ENCODE measurements around the gene CYTH4.
"Not testable (repeated sequence)": the region's sequence is repeated elsewhere in the genome, so short reads cannot be mapped to it uniquely, and the experiment has no call there.

The CYTH4 gene

DNA sequence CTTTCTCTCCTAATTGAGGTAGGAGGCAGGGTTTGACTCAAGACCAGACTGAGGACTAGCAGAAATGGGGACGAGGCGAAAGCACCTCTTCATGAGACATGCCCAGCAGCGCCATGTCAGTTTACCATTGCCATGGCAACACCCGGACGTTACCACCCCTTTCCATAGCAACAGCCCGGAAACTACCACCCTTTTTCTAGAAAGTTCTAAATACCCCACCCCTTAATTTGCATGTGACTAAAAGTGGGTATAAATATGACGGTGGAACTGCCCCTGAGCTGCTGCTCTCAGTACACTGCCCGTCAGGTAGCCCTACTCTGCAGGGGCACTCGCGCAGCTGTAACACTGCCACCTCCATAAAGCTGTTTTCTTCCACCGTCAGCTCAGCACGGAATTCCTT lies 32.3 kb upstream of the CYTH4 start:
- DNase-seq = no peak

- DNase-seq = not testable (repeated sequence)
Measured at GRCh38 chr22:37251836-37252235, 30.5 kb upstream of the CYTH4 start.

GRCh38 chr22:37253126-37253660 lies 29.1 kb upstream of the CYTH4 start:
- DNase-seq = no peak

DNA sequence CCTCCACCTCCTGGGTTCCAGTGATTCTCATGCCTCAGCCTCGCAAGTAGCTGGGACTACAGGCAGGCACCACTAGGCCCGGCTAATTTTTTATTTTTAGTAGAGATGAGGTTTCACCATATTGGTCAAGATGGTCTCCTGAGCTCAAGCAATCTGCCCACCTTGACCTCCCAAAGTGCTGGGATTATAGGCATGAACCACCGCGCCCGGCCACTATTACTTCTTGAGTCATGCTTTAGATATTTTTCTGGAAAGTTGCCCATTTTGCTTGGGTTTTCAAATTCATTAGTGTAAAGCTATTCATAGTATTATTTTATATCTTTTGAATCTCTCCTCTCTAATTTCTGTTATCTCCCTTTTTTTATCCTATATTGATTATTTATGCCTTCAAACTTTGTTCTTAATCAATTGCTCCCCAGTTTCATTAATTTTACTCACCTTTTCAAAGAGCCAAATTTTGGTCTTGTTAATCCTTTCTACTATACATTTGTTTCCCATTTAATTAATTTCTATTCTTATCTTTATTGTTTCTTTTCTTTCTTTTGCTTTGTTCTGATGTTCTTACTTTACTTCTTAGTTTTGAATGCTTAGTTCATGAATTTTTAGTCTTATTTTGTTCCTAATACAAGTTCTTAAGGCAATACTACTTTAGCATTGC lies 28.0 kb upstream of the CYTH4 start:
- DNase-seq = no peak

GRCh38 chr22:37254867-37255233 lies 27.5 kb upstream of the CYTH4 start:
- DNase-seq = no peak

DNA sequence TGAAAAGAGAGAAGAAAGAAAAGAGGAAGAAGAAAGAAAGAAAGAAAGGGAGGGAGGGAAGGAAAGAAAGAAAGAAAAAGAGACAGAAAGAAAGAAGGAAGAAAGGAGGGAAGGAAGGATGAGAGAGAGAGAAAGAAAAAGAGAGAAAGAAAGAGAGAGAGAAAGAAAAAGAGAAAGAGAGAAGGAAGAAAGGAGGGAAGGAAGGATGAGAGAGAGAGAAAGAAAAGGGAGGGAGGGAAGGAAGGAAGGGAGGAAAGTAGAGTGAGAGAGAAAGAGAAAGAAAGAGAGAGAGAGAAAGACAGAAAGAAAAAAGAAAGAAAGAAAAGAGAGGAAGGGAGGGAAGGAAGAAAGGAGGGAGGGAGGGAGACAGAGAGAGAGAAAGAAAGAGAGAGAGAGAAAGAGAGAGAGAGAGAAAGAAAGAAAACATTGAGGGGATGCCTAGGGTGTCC lies 26.7 kb upstream of the CYTH4 start:
- DNase-seq = no peak

GRCh38 chr22:37256075-37256726 lies 26.1 kb upstream of the CYTH4 start:
- no peak for DNase-seq

- DNase-seq = no peak
Measured at GRCh38 chr22:37258005-37258752, 24.1 kb upstream of the CYTH4 start.

DNA sequence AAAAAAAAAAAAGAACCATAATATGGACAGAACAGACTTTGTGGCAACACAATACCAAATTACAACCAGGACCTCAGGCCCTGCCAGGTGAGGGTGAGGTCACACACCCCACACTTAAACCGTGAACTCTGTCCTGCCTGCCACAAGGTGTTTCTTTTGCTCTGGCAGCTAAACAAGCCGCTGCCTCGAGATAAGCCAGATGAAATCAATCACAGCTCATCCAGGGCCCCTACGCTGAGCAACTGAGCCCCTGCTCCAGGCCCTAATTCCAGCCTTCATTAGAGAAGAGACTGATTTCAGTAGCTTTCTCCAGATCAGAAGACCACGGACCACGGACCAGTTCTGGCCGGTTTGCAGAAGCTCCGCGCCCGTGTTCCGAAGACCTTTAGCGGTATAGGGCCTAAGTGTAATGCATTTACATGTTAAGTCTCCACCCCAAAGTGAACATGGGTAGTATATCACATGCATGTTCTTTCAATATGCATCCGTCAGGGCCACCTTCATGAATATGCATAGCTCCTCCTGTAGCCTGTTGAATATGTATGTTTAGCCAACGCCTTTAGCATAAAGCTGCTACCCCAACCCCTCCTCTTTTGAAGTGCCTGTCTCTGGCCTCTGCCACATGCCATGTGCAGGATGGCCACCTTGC lies 23.4 kb upstream of the CYTH4 start:
- no peak for DNase-seq

DNA sequence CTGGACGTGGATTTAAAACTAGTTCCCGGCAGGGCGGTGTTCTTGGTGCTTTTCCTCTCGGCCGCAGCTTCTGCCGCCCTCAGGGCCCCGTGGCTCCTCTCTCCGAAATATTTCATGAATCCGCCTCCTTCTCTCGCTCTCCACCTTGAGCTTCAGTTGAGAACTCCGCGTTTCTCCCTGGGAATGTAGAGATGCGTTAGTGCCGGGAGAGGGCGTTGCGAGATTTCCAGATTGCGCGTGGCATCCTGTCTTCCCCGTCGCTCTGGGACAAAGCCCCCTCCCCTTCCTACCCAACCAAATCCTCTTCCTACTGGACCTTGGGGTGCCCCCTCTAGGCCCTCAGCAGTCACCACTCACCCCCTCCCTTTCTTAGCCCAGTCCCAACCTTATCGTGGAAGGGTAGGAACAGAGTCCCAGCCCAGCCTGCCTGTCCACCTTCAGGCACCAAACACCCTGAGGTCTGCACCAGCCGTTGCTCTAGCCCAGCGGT lies 22.7 kb upstream of the CYTH4 start:
- no peak for DNase-seq

- DNase-seq = no peak
Measured at GRCh38 chr22:37260155-37260795, 22.0 kb upstream of the CYTH4 start.

- DNase-seq = no peak
Measured at GRCh38 chr22:37260901-37261336, 21.4 kb upstream of the CYTH4 start.

- DNase-seq = no peak
Measured at GRCh38 chr22:37262346-37262745, 20.0 kb upstream of the CYTH4 start.

- DNase-seq = no peak
Measured at GRCh38 chr22:37263966-37264887, 18.1 kb upstream of the CYTH4 start.

GRCh38 chr22:37266581-37267134 lies 15.7 kb upstream of the CYTH4 start:
- DNase-seq = no peak

- DNase-seq = no peak
Measured at GRCh38 chr22:37267135-37267587, 15.1 kb upstream of the CYTH4 start.

DNA sequence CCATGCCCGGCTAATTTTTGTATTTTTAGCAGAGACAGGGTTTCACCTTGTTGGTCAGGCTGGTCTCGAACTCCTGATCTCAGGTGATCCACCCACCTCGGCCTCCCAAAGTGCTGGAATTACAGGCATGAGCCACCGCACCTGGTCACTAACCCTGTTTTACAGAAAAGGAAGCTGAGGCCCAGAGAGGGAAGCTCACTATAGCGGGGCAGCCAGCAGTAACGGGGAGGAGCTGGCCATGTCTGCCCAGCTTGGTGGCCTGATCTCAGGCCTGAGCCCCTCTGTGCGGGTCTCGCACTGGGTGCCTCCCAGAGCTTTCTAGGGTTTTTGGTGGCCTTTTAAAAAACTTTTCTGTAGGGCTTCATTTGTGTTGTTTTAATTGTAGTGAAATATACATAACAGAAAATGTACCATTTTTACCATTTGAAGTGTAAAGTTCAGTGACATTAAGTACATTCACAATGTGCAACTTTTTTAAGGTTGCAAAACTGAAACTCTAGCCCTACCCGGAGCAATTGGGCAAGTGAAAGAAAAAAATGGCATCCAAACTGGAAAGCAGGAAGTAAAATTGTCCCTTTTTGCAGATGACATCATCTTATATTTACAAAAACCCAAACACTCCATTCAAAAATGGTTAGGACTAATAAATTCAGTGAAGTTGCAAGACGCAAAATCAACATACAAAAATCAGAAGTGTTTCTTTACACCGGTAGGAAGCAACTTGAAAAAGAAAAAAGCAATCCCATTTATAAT lies 14.5 kb upstream of the CYTH4 start:
- DNase-seq = no peak

GRCh38 chr22:37269936-37270678 lies 12.2 kb upstream of the CYTH4 start:
- DNase-seq = no peak

DNA sequence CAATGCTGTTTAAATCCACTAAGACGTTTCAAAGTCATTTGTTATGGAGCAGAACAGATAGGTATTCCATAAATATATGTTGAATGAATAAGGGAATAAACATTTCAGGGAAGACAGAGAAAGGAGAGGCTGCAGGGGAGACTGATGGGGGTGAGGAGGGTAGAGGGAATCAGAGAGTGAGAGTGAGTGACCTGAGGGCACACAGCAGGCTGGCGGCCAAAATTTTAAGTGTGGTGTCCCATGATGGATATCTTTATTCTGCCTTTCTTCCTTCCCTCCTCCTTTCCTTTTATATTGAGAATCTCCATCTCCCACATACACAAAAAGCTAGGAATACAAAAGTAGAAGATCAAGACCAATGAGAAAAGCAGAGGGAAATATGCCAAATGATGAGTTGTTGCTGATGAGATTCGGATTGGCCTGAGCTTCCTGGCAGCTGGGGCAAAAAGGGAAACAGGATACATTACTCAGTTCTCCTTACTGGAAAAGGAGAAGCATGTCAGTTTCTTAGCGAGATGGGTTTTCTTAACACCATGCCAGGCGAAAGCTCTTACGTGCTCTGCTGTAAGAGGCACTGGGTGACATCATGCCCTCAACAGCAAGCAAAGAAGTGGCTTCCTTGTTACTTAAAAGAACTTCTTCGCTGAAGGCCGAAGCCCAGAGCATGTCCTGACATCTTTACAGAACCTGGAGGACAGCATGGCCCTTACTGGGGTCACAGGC lies 11.2 kb upstream of the CYTH4 start:
- no peak for DNase-seq
